ENCODE results near the gene MYO1G. TPM values are rescaled to one million over a fixed set of nuclear protein-coding genes. Genes with fewer than 3 reads are reported as not detected.

MYO1G gene
- total RNA-seq, 1 experiment from 2014 or later: 0.36 TPM

DNA sequence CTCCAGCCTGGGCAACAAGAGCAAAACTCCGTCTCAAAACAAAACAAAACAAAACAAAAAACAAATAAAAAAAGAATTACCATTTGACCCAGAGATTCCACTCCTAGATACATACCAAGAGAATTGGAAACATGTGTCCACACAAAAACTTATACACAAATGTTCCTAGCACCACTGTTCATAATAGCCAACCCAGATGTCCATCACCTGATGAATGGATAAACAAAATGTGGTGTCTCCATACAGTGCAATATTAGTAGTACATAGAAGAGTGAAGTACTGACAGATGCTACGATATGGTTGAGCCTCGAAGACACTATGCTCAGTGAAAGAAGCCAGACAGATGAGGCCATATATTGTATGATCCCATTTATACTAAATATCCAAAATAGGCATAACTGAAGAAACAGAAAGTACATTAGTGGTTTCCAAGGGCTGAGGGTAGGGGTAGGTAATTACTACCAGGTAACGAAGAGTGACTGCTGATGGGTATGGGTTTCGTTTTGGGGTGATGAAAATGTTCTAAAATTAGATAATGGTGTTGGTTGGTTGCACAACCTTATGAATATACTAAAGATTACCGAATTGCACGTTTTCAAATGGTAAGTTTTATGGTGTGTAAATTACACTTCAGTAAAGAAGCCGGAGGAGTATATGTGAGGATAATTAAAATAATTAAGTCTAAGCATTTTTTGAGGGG, 20.0 kb downstream of the MYO1G start:
- no peak for DNase-seq
- Mint-ChIP-seq H3K4me1 (ENCODE audit: low read depth, unreplicated experiment) (no peaks in the 10 kb centered on the region), H3K36me3 (ENCODE audit: insufficient read depth, unreplicated experiment) (no peaks in the 10 kb centered on the region), H3K27ac (ENCODE audit: unreplicated experiment) (no peak overlapping the region), H3K27me3 (ENCODE audit: insufficient read depth, unreplicated experiment) (no peaks in the 10 kb centered on the region), H3K9me3 (ENCODE audit: unreplicated experiment) (no peaks in the 10 kb centered on the region), H3K4me3 (ENCODE audit: unreplicated experiment) (no peak overlapping the region)
- BruUV-seq (replicated peaks): no TSS peak
- no peak overlapping the region for H3K4me3 ChIP-seq (ENCODE audit: low read depth, low read length)
- H3K27me3 ChIP-seq (replicated peaks; ENCODE audit: control insufficient read depth, insufficient read depth, low read length): no peaks in the 10 kb centered on the region; the same call in 1 of the 2 replicates
- ChIA-PET POLR2A (no interaction called here), CTCF (no interaction called here)
- H3K36me3 ChIP-seq (ENCODE audit: control insufficient read depth, insufficient read depth, low read length): no peaks in the 10 kb centered on the region
- TF ChIP-seq, protein P1, sequence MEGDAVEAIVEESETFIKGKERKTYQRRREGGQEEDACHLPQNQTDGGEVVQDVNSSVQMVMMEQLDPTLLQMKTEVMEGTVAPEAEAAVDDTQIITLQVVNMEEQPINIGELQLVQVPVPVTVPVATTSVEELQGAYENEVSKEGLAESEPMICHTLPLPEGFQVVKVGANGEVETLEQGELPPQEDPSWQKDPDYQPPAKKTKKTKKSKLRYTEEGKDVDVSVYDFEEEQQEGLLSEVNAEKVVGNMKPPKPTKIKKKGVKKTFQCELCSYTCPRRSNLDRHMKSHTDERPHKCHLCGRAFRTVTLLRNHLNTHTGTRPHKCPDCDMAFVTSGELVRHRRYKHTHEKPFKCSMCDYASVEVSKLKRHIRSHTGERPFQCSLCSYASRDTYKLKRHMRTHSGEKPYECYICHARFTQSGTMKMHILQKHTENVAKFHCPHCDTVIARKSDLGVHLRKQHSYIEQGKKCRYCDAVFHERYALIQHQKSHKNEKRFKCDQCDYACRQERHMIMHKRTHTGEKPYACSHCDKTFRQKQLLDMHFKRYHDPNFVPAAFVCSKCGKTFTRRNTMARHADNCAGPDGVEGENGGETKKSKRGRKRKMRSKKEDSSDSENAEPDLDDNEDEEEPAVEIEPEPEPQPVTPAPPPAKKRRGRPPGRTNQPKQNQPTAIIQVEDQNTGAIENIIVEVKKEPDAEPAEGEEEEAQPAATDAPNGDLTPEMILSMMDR (IDR thresholded peaks at IDR 0.05; ENCODE audit: insufficient read depth in 1 of 2, low read depth in 1 of 2, low read length in 1 of 2, severe bottlenecking in 1 of 2, unreplicated experiment in 1 of 2): no peak
- no peaks in the 10 kb centered on the region for H3K9me3 ChIP-seq
- intact Hi-C loops (cut with micrococcal nuclease; ENCODE audit: unreplicated experiment): no loop called here
- no peaks in the 10 kb centered on the region for H3K4me1 ChIP-seq

DNA sequence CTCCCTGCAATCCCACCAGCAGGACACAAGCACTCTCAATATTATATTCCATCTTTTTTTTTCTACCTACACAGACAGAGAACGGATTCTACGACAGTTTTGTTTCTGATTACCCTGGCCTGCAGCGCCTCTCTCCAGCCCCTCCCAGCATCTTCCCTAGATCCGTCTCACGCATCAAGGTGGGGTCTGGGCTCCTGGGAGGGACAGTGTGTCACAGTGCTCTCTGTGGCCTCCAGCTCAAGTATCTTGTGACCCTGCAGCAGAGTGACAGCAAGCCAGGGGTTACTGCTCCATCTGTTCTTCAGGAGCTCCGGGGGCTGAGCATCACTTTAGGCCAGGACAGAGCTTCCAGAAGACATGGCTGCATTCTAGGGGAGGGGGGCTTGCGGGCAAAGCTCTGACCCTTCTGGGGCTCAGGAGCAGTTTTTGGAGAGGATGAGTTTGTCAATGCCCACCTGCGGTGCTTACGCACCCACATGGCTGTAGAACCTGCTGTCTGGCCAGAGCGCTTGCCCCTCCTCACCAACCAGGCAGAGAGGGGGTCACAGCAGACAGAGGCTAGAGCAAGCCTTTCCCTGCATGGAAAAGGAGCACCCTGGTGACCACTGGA, 22.6 kb downstream of the MYO1G start:
- no TSS peak for BruUV-seq (replicated peaks)
- Histone ChIP-seq H3K36me3 (ENCODE audit: control insufficient read depth, insufficient read depth, low read length) (no peaks in the 10 kb centered on the region), H3K4me1 (no peaks in the 10 kb centered on the region), H3K9me3 (no peaks in the 10 kb centered on the region), H3K27me3 (replicated peaks; ENCODE audit: control insufficient read depth, insufficient read depth, low read length) (no peaks in the 10 kb centered on the region; the same call in 1 of the 2 replicates), H3K4me3 (ENCODE audit: low read depth, low read length) (no peak overlapping the region)
- TF ChIP-seq, protein P1 (IDR thresholded peaks at IDR 0.05; ENCODE audit: insufficient read depth in 1 of 2, low read depth in 1 of 2, low read length in 1 of 2, severe bottlenecking in 1 of 2, unreplicated experiment in 1 of 2): no peak
- no peak for DNase-seq
- Mint-ChIP-seq H3K9me3 (ENCODE audit: unreplicated experiment) (no peaks in the 10 kb centered on the region), H3K27me3 (ENCODE audit: insufficient read depth, unreplicated experiment) (peaks cover 3% of the 10 kb centered on the region), H3K36me3 (ENCODE audit: insufficient read depth, unreplicated experiment) (no peaks in the 10 kb centered on the region), H3K4me3 (ENCODE audit: unreplicated experiment) (no peak overlapping the region), H3K27ac (ENCODE audit: unreplicated experiment) (no peak overlapping the region), H3K4me1 (ENCODE audit: low read depth, unreplicated experiment) (no peaks in the 10 kb centered on the region)
- CTCF ChIA-PET: no interaction called here
- intact Hi-C loops (cut with micrococcal nuclease; ENCODE audit: unreplicated experiment): no loop called here
- POLR2A ChIA-PET: no interaction called here

DNA sequence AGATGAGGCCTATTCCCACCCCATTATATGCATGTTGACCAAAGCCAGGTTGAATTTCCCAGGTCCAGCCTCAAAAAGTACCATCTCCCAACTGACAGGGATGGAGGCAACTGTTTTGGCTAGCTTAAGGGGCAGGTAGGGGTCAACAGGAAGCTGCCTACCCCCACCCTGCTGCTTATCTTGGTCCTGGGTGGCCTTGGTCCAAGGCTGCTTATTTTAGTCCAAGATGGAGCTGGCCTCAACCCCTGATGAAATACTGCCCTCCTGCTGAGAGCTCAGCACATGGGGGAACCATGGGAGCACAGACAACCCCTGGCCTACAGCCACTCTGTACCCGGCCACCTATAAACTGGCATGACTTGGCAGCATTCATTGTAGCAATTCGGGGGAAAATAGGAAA, 23.1 kb downstream of the MYO1G start:
- BruUV-seq (replicated peaks): no TSS peak
- POLR2A ChIA-PET: interaction anchor here (0.6 kb wide), 1 partner anchor 93 kb away, joined by 6 read pairs; no protein-coding TSS in a partner anchor
- Mint-ChIP-seq H3K4me1 (ENCODE audit: low read depth, unreplicated experiment) (no peaks in the 10 kb centered on the region), H3K27me3 (ENCODE audit: insufficient read depth, unreplicated experiment) (peaks cover 3% of the 10 kb centered on the region), H3K4me3 (ENCODE audit: unreplicated experiment) (no peak overlapping the region), H3K9me3 (ENCODE audit: unreplicated experiment) (no peaks in the 10 kb centered on the region), H3K36me3 (ENCODE audit: insufficient read depth, unreplicated experiment) (no peaks in the 10 kb centered on the region), H3K27ac (ENCODE audit: unreplicated experiment) (no peak overlapping the region)
- Histone ChIP-seq H3K4me1 (no peaks in the 10 kb centered on the region), H3K9me3 (no peaks in the 10 kb centered on the region), H3K36me3 (ENCODE audit: control insufficient read depth, insufficient read depth, low read length) (no peaks in the 10 kb centered on the region), H3K4me3 (ENCODE audit: low read depth, low read length) (no peak overlapping the region), H3K27me3 (replicated peaks; ENCODE audit: control insufficient read depth, insufficient read depth, low read length) (no peaks in the 10 kb centered on the region; the same call in 1 of the 2 replicates)
- TF ChIP-seq, protein P1 (IDR thresholded peaks at IDR 0.05; ENCODE audit: insufficient read depth in 1 of 2, low read depth in 1 of 2, low read length in 1 of 2, severe bottlenecking in 1 of 2, unreplicated experiment in 1 of 2): no peak
- intact Hi-C loops (cut with micrococcal nuclease; ENCODE audit: unreplicated experiment): no loop called here
- DNase-seq: no peak
- CTCF ChIA-PET: no interaction called here

Data from Caco-2 (cell line).